ENCODE measurements around the gene IL6ST. TPM values are rescaled to one million over a fixed set of nuclear protein-coding genes. Genes with fewer than 3 reads are reported as not detected.

The IL6ST gene
- total and polyA plus RNA-seq, 10 of the 15 experiments (the other 5 are each of a cell fraction or from before 2014, with no cell fraction given) = 1.5 to 139 (median 13.0) TPM

DNA sequence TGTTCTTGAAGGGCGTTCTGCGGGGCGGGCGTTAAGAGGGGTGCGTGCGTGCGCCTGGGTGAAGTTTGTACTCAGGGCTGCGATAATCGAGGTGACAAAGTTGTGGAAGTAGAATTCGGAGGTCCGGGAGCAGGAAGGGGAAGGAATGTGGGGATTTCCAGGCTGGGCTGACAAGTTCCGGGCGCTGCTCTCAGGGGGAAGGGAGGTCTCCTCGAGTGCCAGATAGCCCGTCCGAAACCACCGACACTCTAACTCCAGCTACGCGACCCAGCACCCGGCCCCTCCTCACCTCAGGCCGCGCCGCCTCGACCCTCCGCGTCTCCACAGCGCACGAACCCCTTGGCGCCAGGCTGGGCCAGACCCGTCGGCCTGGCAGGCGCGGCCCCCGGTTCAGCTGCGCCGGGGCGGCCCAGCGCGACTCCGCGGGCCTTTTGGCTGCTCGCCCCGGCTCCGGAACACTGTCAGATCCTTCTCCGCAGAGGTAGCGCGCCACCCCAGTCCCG is at the start of gene IL6ST (continued):
- TF ChIP-seq TARDBP (IDR thresholded peaks at IDR 0.05; ENCODE audit: borderline replicate concordance) (no peak), RFX5 (IDR thresholded peaks at IDR 0.05; ENCODE audit: low read depth, low read length) (no peak), POLR2AphosphoS5 (IDR thresholded peaks at IDR 0.05; ENCODE audit: low read length) (peak; percentile 97), ESRRA (IDR thresholded peaks at IDR 0.05; ENCODE audit: low read length) (no peak), FOXM1 (IDR thresholded peaks at IDR 0.05; ENCODE audit: low read depth, low read length) (no peak), ZNF24 (IDR thresholded peaks at IDR 0.05) (peak; percentile 50; the same call in 1 of the 2 replicates), SMARCA5 (IDR thresholded peaks at IDR 0.05) (peak; percentile 94), IRF4 (IDR thresholded peaks at IDR 0.05; ENCODE audit: low read depth, low read length) (no peak), BRCA1 (IDR thresholded peaks at IDR 0.05; ENCODE audit: low read depth, low read length) (no peak), MYB (IDR thresholded peaks at IDR 0.05; ENCODE audit: borderline replicate concordance, low read depth, low read length) (no peak), POU2F2 (IDR thresholded peaks at IDR 0.05; ENCODE audit: borderline replicate concordance, low read depth, low read length) (peak; percentile 66; the same call in 1 of the 3 replicates), SIN3A (IDR thresholded peaks at IDR 0.05; ENCODE audit: low read depth, low read length) (no peak; the same call in none of the 2 replicates), SP1 (IDR thresholded peaks at IDR 0.05; ENCODE audit: low read depth, low read length) (no peak), ZNF384 (IDR thresholded peaks at IDR 0.05; ENCODE audit: borderline replicate concordance, low read depth, low read length) (no peak), TAF1 (IDR thresholded peaks at IDR 0.05; ENCODE audit: borderline replicate concordance, low read depth, low read length) (peak; percentile 71), NR2C1 (IDR thresholded peaks at IDR 0.05) (no peak), SRF (IDR thresholded peaks at IDR 0.05; ENCODE audit: low read depth in 2 of 2, low read length in 2 of 2) (0 out of 4 replicates have a peak, but pooled peaks of 1 of the 2 experiments have one; percentile 24), RAD51 (IDR thresholded peaks at IDR 0.05) (no peak)
- TF ChIP-seq, protein P1, sequence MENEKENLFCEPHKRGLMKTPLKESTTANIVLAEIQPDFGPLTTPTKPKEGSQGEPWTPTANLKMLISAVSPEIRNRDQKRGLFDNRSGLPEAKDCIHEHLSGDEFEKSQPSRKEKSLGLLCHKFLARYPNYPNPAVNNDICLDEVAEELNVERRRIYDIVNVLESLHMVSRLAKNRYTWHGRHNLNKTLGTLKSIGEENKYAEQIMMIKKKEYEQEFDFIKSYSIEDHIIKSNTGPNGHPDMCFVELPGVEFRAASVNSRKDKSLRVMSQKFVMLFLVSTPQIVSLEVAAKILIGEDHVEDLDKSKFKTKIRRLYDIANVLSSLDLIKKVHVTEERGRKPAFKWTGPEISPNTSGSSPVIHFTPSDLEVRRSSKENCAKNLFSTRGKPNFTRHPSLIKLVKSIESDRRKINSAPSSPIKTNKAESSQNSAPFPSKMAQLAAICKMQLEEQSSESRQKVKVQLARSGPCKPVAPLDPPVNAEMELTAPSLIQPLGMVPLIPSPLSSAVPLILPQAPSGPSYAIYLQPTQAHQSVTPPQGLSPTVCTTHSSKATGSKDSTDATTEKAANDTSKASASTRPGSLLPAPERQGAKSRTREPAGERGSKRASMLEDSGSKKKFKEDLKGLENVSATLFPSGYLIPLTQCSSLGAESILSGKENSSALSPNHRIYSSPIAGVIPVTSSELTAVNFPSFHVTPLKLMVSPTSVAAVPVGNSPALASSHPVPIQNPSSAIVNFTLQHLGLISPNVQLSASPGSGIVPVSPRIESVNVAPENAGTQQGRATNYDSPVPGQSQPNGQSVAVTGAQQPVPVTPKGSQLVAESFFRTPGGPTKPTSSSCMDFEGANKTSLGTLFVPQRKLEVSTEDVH (IDR thresholded peaks at IDR 0.05; ENCODE audit: low read depth, partially characterized antibody) = no peak
- TF ChIP-seq, protein P2, sequence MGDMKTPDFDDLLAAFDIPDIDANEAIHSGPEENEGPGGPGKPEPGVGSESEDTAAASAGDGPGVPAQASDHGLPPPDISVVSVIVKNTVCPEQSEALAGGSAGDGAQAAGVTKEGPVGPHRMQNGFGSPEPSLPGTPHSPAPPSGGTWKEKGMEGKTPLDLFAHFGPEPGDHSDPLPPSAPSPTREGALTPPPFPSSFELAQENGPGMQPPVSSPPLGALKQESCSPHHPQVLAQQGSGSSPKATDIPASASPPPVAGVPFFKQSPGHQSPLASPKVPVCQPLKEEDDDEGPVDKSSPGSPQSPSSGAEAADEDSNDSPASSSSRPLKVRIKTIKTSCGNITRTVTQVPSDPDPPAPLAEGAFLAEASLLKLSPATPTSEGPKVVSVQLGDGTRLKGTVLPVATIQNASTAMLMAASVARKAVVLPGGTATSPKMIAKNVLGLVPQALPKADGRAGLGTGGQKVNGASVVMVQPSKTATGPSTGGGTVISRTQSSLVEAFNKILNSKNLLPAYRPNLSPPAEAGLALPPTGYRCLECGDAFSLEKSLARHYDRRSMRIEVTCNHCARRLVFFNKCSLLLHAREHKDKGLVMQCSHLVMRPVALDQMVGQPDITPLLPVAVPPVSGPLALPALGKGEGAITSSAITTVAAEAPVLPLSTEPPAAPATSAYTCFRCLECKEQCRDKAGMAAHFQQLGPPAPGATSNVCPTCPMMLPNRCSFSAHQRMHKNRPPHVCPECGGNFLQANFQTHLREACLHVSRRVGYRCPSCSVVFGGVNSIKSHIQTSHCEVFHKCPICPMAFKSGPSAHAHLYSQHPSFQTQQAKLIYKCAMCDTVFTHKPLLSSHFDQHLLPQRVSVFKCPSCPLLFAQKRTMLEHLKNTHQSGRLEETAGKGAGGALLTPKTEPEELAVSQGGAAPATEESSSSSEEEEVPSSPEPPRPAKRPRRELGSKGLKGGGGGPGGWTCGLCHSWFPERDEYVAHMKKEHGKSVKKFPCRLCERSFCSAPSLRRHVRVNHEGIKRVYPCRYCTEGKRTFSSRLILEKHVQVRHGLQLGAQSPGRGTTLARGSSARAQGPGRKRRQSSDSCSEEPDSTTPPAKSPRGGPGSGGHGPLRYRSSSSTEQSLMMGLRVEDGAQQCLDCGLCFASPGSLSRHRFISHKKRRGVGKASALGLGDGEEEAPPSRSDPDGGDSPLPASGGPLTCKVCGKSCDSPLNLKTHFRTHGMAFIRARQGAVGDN (IDR thresholded peaks at IDR 0.05) = peak; percentile 85
- TF ChIP-seq, protein P3, sequence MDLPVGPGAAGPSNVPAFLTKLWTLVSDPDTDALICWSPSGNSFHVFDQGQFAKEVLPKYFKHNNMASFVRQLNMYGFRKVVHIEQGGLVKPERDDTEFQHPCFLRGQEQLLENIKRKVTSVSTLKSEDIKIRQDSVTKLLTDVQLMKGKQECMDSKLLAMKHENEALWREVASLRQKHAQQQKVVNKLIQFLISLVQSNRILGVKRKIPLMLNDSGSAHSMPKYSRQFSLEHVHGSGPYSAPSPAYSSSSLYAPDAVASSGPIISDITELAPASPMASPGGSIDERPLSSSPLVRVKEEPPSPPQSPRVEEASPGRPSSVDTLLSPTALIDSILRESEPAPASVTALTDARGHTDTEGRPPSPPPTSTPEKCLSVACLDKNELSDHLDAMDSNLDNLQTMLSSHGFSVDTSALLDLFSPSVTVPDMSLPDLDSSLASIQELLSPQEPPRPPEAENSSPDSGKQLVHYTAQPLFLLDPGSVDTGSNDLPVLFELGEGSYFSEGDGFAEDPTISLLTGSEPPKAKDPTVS (IDR thresholded peaks at IDR 0.05; ENCODE audit: low read depth, low read length) = no peak
